Activated B cell treated with CpG ODN at 0.5 μM for 24 hours (primary cell): ENCODE measurements around the gene CDK5R2. TPM values are rescaled to one million over a fixed set of nuclear protein-coding genes. Genes with fewer than 3 reads are reported as not detected.

Experiments
- ATAC-seq: fragments of 200-7000 bp; cut with Tn5 transposase; one replicate; pipeline ENCODE4 v1.10.0; 2021; ENCODE audit warnings: low read depth, mild to moderate bottlenecking, moderate library complexity
- CTCF ChIA-PET: fragments of 350-600 bp; sonication (Branson Sonifier 250); formaldehyde crosslinking; loops from one replicate; lab custom pipeline; 2021; ENCODE audit warnings: antibody characterized with exemption; lab: Charles Lee
- POLR2A ChIA-PET: fragments of 350-600 bp; sonication (Branson Sonifier 250); formaldehyde crosslinking; loops from one replicate; lab custom pipeline; 2021; ENCODE audit warnings: antibody characterized with exemption; lab: Charles Lee
- DNase-seq: peaks from one replicate; pipeline ENCODE4 v3.0.0; 2022
- H3K27ac Mint-ChIP-seq: one replicate; pipeline ENCODE4 v1.8.0; 2020; ENCODE audit warnings: mixed read lengths
- H3K27me3 Mint-ChIP-seq: one replicate; pipeline ENCODE4 v1.8.0; 2021; ENCODE audit warnings: mixed read lengths
- H3K36me3 Mint-ChIP-seq: one replicate; pipeline ENCODE4 v1.8.0; 2021; ENCODE audit warnings: low read depth, mixed read lengths
- H3K4me1 Mint-ChIP-seq: one replicate; pipeline ENCODE4 v1.8.0; 2021; ENCODE audit warnings: mixed read lengths
- H3K4me3 Mint-ChIP-seq: one replicate; pipeline ENCODE4 v1.8.0; 2020; ENCODE audit warnings: mild to moderate bottlenecking, mixed read lengths
- H3K9me3 Mint-ChIP-seq: one replicate; pipeline ENCODE4 v1.8.0; 2020; ENCODE audit warnings: mixed read lengths
- intact Hi-C: fragments of 100-400 bp; cut with micrococcal nuclease; formaldehyde crosslinking; loops from one replicate; pipeline ENCODE4 v1.15.1; 2024
- total RNA-seq: library from RNA; stranded (reverse); gene quantifications from 2 replicates; pipeline ENCODE4 v1.2.3, GENCODE V29; 2022
- TF ChIP-seq, protein P1 (sequence below): fragments of 200-600 bp; IDR thresholded peaks from one replicate; pipeline ENCODE4 v1.8.0; 2022; ENCODE audit warnings: antibody characterized with exemption, mild to moderate bottlenecking

The CDK5R2 gene
- total RNA-seq, 1 donor from 2014 or later = not detected

DNA sequence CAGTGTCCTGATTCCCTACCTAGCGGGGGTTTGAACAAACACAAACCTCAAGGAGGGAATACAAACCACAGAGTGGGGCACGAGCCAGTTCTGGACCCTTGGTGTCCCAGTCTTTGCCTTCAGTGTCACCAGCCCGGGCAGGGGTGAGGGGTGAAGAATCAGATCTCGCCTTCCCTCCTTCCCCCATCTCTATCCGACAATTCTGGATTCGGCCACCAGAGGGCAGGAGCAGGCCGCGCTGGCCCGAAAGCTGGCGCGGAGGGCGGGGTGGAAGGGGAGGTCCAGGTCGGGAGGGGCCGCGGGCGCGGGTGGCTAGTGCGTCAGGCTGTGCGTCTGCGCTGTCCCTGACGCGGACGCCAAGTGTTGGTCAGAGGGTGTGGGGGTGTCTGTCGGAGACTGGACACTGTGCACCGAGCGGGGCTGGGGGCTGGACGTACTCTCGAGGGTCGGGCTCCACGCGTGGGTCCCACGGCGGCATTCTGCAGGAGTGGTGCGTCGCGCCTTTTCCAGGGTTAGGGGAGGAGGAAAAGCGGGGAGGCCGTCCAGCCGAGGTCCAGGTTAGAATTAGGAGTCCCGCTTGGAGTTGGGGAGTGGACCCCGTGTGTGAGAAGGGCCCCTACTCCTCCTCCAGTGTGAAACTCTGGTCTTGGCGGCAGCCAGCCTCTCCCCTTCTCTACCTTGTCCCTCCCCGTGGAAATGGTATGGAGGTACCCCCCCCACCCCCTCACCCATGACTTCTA, 36.7 kb downstream of the CDK5R2 start:
- H3K27ac Mint-ChIP-seq = no peak overlapping the region
- CTCF ChIA-PET = interaction anchor here (1.0 to 2.9 kb wide), 8 partner anchors 14 to 159 kb away, joined by 3 to 25 read pairs (median 4); no protein-coding TSS in a partner anchor
- no peak overlapping the region for H3K4me3 Mint-ChIP-seq
- H3K36me3 Mint-ChIP-seq = no peaks in the 10 kb centered on the region
- H3K27me3 Mint-ChIP-seq = peaks cover 62% of the 10 kb centered on the region
- POLR2A ChIA-PET = no interaction called here
- ATAC-seq (peak; percentile 80), DNase-seq (peak; percentile 70)
- intact Hi-C loops = loop anchor here (5.0 kb wide), 1 partner anchor 61 kb away; no protein-coding TSS in a partner anchor
- no peaks in the 10 kb centered on the region for H3K9me3 Mint-ChIP-seq
- TF ChIP-seq, protein P1, sequence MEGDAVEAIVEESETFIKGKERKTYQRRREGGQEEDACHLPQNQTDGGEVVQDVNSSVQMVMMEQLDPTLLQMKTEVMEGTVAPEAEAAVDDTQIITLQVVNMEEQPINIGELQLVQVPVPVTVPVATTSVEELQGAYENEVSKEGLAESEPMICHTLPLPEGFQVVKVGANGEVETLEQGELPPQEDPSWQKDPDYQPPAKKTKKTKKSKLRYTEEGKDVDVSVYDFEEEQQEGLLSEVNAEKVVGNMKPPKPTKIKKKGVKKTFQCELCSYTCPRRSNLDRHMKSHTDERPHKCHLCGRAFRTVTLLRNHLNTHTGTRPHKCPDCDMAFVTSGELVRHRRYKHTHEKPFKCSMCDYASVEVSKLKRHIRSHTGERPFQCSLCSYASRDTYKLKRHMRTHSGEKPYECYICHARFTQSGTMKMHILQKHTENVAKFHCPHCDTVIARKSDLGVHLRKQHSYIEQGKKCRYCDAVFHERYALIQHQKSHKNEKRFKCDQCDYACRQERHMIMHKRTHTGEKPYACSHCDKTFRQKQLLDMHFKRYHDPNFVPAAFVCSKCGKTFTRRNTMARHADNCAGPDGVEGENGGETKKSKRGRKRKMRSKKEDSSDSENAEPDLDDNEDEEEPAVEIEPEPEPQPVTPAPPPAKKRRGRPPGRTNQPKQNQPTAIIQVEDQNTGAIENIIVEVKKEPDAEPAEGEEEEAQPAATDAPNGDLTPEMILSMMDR = peak; percentile 49
- H3K4me1 Mint-ChIP-seq = peaks cover 16% of the 10 kb centered on the region

DNA sequence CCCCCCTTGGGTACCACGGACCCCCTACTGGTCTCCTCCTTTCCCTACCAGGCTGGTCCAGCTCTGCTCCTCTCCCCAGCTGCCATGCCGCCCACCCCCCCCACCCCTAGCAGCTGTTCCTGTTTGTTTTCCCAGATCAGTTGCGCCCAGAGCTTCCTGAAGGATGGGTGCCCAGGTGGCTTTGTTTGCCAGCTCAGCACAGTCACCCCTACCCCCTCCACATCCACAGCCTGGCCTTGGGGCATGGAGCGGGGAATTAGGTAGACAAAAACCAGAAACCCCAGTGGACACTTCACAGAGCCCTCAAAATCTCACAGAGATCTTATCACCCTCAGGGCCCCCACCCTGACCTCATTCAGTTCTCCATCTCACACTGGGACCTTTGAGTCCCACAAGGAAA, 37.5 kb downstream of the CDK5R2 start:
- DNase-seq = no peak
- POLR2A ChIA-PET = no interaction called here
- TF ChIP-seq, protein P1 = no peak
- ATAC-seq = no peak
- Mint-ChIP-seq H3K27ac (no peak overlapping the region), H3K36me3 (no peaks in the 10 kb centered on the region), H3K4me1 (peaks cover 20% of the 10 kb centered on the region), H3K9me3 (no peaks in the 10 kb centered on the region), H3K4me3 (no peak overlapping the region), H3K27me3 (peaks cover 58% of the 10 kb centered on the region)
- intact Hi-C loops = loop anchor here (5.0 kb wide), 1 partner anchor 60 kb away; no protein-coding TSS in a partner anchor
- CTCF ChIA-PET = interaction anchor here (0.6 to 2.9 kb wide), 5 partner anchors 13 to 120 kb away, joined by 3 to 25 read pairs (median 3); no protein-coding TSS in a partner anchor

GRCh38 chr2:218997731-218998130, 38.3 kb downstream of the CDK5R2 start:
- CTCF ChIA-PET = interaction anchor here (1.8 kb wide), 1 partner anchor 18 kb away, joined by 3 read pairs; no protein-coding TSS in a partner anchor
- DNase-seq (no peak), ATAC-seq (no peak)
- Mint-ChIP-seq H3K4me1 (peaks cover 27% of the 10 kb centered on the region), H3K27ac (no peak overlapping the region), H3K36me3 (no peaks in the 10 kb centered on the region), H3K9me3 (no peaks in the 10 kb centered on the region), H3K4me3 (no peak overlapping the region), H3K27me3 (peaks cover 57% of the 10 kb centered on the region)
- POLR2A ChIA-PET = no interaction called here
- intact Hi-C loops = loop anchor here (5.0 kb wide), 1 partner anchor 60 kb away; no protein-coding TSS in a partner anchor
- TF ChIP-seq, protein P1 = no peak

DNA sequence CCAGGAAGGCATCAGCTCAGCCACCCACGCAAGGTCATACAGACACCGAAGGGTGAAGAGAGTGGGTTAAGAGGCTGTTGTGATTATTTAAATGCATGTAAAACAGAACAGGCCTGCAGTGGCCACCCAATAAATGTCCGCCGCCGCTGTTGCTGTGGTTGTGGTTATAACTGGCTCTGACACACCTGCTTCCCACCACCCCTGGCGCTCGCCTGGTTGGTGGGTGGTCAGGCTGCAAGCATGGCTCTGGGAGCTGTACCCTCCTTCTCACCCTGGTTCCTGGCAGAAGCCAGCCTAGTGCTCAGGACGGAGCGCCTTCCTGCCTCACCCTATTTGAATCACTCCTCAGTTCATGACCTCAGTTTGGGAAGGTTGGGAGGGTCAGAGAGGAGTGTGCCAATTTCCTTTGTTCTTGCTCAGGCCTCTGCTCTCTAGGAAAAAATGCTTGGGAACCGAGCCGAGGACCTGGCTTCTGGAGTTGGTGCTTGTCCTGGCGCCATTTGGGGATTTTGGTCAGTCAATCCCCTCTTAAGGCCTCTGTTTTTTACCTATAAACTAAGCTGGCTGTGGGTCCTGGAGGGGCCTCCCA, 39.0 kb downstream of the CDK5R2 start:
- DNase-seq = no peak
- intact Hi-C loops = loop anchor here (5.0 kb wide), 1 partner anchor 59 kb away; no protein-coding TSS in a partner anchor

More for the DNA sequence above, 39.0 kb downstream of the CDK5R2 start:
- peaks cover 60% of the 10 kb centered on the region for H3K27me3 Mint-ChIP-seq
- no peak for ATAC-seq
- no peak overlapping the region for H3K27ac Mint-ChIP-seq
- H3K4me3 Mint-ChIP-seq = no peak overlapping the region
- no peaks in the 10 kb centered on the region for H3K9me3 Mint-ChIP-seq
- TF ChIP-seq, protein P1 = no peak
- H3K4me1 Mint-ChIP-seq = peaks cover 32% of the 10 kb centered on the region
- POLR2A ChIA-PET = no interaction called here
- CTCF ChIA-PET = interaction anchor here (1.8 kb wide), 1 partner anchor 18 kb away, joined by 3 read pairs; no protein-coding TSS in a partner anchor
- no peaks in the 10 kb centered on the region for H3K36me3 Mint-ChIP-seq
